HL-60 (cell line): ENCODE measurements around the gene SH2B2.

Source experiments
- DNase-seq, 2 experiments: peaks; one replicate each; pipeline ENCODE4 v3.0.0-alpha.2; 2010 to 2020; ENCODE audit warnings: low read depth in 1 of 2, low spot score in 1 of 2
- H3K27ac ChIP-seq: fragments of 250-450 bp; sonication (Bioruptor Pico); replicated peaks from 2 replicates; pipeline ENCODE4 v1.5.1; 2020; ENCODE audit warnings: mild to moderate bottlenecking, moderate library complexity
- H3K27me3 ChIP-seq: fragments of 250-450 bp; sonication (Bioruptor Pico); 2 replicates; pipeline ENCODE4 v1.5.1; 2021; ENCODE audit warnings: mild to moderate bottlenecking, moderate library complexity; ENCODE audit not compliant: insufficient read depth, poor library complexity, severe bottlenecking
- H3K4me3 ChIP-seq: replicated peaks from 2 replicates; pipeline ENCODE4 v1.5.1; 2011; ENCODE audit warnings: mild to moderate bottlenecking, control low read depth, low read length; ENCODE audit not compliant: insufficient read depth
- CTCF ChIP-seq: IDR thresholded peaks from one replicate; pipeline ENCODE4 v1.5.1; 2011; ENCODE audit warnings: low read length, control low read depth, inconsistent platforms; ENCODE audit not compliant: insufficient read depth
- GABPA ChIP-seq: IDR thresholded peaks from 2 replicates; pipeline ENCODE4 v1.6.1; 2012; ENCODE audit warnings: low read depth
- POLR2AphosphoS5 ChIP-seq: IDR thresholded peaks from 2 replicates; pipeline ENCODE4 v1.6.1; 2012; ENCODE audit warnings: low read depth
- SPI1 ChIP-seq: IDR thresholded peaks from 2 replicates; pipeline ENCODE4 v1.6.1; 2012; ENCODE audit warnings: low read depth, mild to moderate bottlenecking, borderline replicate concordance
- TF ChIP-seq, protein P1 (sequence below): IDR thresholded peaks from 2 replicates; pipeline ENCODE4 v1.6.1; 2012; ENCODE audit warnings: low read depth; ENCODE audit not compliant: insufficient replicate concordance

SH2B2 gene

DNA sequence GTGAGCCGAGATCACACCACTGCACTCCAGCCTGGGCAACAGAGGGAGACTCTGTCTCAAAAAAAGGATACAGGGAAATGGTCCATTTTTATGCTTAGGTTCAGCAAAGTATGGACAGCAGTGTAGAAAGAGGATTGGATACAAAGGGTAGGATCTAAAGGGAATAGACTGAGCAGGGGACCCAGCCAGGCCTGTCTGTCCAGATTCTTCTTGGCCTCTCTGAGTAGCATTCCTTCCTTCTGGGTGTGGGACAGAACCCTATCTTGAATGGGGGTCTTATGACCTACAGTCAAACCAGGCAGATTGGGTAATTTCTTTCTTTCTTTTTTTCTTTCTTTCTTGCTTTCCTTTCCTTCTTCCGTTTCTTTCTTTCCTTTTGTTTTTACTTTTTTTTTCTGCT is 25.6 kb downstream of the SH2B2 start:
- no peak overlapping the region for H3K4me3 ChIP-seq

DNA sequence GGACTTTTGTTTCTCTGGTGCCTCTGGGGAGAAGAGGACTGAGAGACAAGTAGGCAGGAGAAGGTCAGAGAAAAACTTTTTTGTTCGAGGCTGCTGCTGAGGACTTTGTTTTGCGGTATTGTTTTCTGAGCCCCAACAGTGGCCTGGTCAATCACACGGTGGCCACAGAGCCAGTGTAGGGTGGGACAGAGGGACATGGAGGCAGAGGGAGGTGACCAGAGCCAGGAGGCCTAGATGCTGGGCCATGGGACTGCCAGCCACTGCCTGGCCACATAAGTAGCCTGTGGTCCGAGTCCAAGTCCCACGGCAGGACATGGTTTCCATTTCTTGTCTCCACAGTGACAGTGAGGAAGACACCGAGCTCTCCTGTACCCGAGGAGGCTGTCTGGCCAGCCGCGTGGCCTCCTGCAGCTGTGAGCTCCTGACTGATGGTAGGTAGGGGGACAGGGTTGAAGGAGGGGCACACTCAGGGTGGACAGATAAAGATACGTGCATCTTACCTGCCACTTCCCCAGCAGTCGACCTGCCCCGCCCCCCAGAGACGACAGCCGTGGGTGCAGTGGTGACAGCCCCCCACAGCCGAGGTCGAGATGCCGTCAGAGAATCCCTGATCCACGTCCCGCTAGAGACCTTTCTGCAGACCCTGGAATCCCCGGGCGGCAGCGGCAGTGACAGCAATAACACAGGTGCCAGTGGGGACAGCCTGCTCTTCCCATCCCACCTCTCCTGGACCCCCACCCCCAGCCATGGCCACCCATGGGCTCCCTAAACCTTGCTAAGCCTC is 27.5 kb downstream of the SH2B2 start:
- H3K4me3 ChIP-seq = no peak overlapping the region
- DNase-seq = no peak
- H3K27me3 ChIP-seq = no peaks in the 10 kb centered on the region
- TF ChIP-seq, protein P1, sequence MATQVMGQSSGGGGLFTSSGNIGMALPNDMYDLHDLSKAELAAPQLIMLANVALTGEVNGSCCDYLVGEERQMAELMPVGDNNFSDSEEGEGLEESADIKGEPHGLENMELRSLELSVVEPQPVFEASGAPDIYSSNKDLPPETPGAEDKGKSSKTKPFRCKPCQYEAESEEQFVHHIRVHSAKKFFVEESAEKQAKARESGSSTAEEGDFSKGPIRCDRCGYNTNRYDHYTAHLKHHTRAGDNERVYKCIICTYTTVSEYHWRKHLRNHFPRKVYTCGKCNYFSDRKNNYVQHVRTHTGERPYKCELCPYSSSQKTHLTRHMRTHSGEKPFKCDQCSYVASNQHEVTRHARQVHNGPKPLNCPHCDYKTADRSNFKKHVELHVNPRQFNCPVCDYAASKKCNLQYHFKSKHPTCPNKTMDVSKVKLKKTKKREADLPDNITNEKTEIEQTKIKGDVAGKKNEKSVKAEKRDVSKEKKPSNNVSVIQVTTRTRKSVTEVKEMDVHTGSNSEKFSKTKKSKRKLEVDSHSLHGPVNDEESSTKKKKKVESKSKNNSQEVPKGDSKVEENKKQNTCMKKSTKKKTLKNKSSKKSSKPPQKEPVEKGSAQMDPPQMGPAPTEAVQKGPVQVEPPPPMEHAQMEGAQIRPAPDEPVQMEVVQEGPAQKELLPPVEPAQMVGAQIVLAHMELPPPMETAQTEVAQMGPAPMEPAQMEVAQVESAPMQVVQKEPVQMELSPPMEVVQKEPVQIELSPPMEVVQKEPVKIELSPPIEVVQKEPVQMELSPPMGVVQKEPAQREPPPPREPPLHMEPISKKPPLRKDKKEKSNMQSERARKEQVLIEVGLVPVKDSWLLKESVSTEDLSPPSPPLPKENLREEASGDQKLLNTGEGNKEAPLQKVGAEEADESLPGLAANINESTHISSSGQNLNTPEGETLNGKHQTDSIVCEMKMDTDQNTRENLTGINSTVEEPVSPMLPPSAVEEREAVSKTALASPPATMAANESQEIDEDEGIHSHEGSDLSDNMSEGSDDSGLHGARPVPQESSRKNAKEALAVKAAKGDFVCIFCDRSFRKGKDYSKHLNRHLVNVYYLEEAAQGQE = no peak
- no peak for TF ChIP-seq GABPA
- no peak for TF ChIP-seq SPI1
- no peak for TF ChIP-seq POLR2AphosphoS5
- no peak overlapping the region for H3K27ac ChIP-seq

More for the DNA sequence above, 25.6 kb downstream of the SH2B2 start:
- Histone ChIP-seq H3K27me3 (no peaks in the 10 kb centered on the region), H3K27ac (no peak overlapping the region)
- DNase-seq = no peak
- TF ChIP-seq SPI1 = no peak
- TF ChIP-seq, protein P1 = no peak
- no peak for TF ChIP-seq CTCF
- no peak for TF ChIP-seq GABPA
- TF ChIP-seq POLR2AphosphoS5 = no peak

DNA sequence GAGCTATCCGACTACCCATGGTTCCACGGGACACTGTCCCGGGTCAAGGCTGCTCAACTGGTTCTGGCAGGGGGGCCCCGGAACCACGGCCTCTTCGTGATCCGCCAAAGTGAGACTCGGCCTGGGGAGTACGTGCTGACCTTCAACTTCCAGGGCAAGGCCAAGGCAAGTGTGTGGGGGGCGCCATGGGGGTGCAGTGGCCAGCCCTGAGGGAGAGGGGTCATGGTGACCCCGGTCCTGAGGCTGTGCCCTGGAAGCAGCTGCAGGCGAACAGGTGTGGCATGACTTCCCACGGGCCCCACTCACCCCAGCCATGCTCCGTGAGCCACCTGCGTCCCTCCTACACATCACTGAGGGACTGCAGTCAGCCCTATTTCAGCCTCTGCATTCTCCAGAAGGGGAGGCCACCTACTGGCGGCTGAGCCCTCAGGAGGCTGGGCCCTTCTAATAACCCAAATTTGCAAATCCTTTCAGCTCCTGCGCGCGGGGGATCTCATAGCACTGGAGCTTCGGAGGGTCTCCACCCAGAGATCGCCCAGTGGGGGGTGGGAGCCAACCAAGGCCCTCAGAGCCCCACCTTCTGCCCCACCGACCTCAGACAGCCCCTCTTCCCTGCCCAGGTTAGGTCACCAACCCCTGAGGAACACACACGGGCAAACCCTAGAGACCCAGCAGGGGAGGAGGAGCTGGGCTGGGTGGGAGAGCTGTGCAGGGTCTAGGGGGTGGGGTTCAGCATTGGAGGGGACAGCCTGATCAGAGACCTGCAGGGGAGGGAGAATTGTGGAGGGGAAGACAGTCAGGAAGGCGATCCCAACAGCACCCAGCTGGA is 30.8 kb downstream of the SH2B2 start:
- no peak overlapping the region for H3K4me3 ChIP-seq
- DNase-seq = no peak
- H3K27me3 ChIP-seq = no peaks in the 10 kb centered on the region
- TF ChIP-seq GABPA (no peak), CTCF (no peak), POLR2AphosphoS5 (no peak), SPI1 (no peak)
- TF ChIP-seq, protein P1 = no peak
- no peak overlapping the region for H3K27ac ChIP-seq
